Forelimb muscle (tissue), 1 donor: Measurements from ENCODE around the gene TNNI3. TPM values are rescaled to one million over a fixed set of nuclear protein-coding genes. Genes with fewer than 3 reads are reported as not detected.
"Not testable (repeated sequence)": the region's sequence is repeated elsewhere in the genome, so short reads cannot be mapped to it uniquely, and the experiment has no call there.

Source experiments
- DNase-seq: peaks from one replicate; pipeline ENCODE4 v3.0.0-alpha.2; 2013; ENCODE audit warnings: low read depth
- polyA plus RNA-seq: library from polyadenylated mRNA; unstranded; fragments of 120-200 nt; gene quantifications from one replicate; pipeline ENCODE4 v1.2.1, GENCODE V29; 2013; ENCODE audit not compliant: insufficient read length

The TNNI3 gene
- 3.2 TPM for polyA plus RNA-seq

- no peak for DNase-seq
Observed at GRCh38 chr19:55157064-55157908, at the start of gene TNNI3. TNNI3 (minus strand) TSS chr19:55157732; CDS start chr19:55157589, 143 bp downstream.

GRCh38 chr19:55206664-55207500 lies 49.4 kb upstream of the TNNI3 start:
- DNase-seq = no peak

GRCh38 chr19:55202199-55202598 lies 44.7 kb upstream of the TNNI3 start:
- not testable (repeated sequence) for DNase-seq

DNA sequence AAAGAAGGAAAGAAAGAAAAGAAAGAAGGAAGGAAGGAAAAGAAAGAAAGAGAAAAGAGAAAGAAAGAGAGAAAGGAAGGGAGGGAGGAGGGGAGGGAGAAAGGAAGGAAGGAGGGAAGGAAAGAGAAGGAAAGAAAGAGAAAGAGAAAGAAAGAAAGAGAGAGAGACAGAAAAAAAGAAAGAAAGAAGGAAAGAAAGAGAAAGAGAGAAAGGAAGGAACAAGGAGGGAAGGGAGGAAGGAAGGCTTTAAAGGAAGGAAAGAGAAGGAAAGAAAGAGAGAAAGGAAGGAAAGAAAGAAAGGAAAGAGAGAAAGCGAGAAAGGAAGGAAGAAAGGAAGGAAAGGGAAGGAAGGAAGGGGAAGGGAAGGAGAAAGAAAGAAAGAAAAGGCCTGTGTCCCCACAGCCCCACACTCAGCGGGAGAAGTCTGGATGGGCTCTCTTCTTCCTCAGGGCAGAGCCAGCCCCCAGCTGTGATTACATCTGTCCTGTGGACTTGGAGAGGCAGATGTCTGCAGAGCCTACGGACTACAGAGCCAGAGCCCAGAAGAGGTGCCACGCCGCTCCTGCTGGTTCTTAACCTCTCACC lies 42.2 kb upstream of the TNNI3 start:
- no peak for DNase-seq

GRCh38 chr19:55198651-55199050 lies 41.1 kb upstream of the TNNI3 start:
- DNase-seq = no peak

- no peak for DNase-seq
Observed at GRCh38 chr19:55197528-55197927, 40.0 kb upstream of the TNNI3 start.

DNA sequence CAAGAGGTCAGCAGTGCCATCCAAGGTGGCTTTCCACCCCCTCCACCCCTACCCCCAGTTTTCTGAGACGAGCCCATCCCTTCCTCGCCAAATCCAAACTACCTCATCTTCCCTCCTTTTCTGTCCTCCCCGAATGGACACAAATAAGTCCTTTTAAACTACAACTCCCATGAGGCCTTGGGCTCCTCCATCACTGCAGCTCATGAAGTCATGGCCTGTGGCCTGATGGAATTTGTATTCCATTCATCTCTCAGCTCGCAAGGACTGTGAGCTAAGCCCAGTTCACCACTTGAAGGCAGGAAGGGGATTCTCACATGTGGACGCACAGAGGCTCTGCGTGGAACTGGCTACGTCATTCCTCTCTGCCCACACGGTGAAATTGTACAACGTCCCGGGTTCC lies 39.3 kb upstream of the TNNI3 start:
- no peak for DNase-seq

GRCh38 chr19:55193481-55193880 lies 35.9 kb upstream of the TNNI3 start:
- DNase-seq = no peak

DNA sequence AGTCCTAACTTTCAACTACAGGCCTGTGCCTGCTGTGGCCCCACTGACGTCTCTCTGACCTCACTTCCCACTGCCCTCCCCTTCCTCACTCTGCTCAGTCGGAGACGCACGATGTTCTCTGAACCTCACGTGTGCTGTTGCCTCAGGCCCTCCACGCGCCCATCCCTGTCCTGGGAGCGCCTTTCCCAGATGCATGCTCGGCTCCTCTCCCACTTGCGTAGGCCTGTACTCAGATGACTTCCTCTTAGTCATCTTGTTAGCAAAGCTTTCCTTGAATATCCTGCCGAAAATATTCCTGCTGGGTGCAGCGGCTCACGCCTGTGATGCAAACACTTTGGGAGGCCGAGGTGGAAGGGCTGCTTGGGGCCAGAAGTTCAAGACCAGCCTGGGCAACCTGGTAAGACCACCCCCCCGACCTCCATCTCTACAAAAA lies 31.9 kb upstream of the TNNI3 start:
- DNase-seq = no peak

GRCh38 chr19:55188625-55189024 lies 31.1 kb upstream of the TNNI3 start:
- no peak for DNase-seq

- no peak for DNase-seq
Observed at GRCh38 chr19:55186080-55186479, 28.5 kb upstream of the TNNI3 start.

- no peak for DNase-seq
Observed at GRCh38 chr19:55181740-55182139, 24.2 kb upstream of the TNNI3 start.

DNA sequence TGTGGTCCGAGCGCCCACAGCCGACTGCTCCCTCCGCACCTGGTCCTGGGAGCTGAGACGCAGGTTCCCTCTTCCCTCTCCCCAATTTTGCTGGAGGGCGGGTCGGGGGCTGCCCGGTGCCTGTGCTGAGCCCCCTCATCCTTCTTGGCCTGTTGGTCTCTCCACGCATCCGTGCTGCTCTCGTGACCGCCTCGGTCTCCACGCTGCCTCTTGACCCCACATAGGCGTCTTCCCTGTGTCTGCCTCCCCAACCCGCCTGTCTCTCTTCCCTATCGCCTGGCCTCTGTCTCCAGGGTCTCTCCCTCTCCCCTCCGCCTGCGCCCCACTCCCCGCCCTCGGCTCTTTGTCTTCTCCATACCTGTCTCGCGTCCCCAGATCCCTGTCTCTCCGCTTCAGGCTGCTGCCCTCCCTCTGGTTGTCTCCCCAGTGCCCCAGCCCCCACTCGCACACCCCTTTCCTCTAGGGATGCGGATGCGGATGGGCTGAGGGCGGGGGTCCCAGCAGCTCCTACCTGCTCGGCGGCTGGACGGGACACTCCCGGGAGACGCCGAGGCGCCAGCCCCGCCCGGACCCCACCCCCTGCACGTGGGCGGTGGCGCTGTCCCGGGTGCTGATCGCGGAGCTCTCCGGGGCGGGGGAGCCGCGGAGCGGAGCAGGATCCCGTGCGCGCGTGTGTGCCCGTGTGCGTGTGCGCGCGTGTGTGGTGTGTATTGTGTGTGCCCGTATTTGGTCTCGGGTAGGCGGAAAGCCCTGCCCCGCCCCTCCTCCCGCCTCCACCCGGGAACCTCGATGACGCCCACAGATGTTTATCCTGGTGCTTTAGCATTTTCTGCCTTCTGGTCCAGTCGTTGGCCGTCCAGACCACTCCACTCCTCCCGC lies 22.3 kb upstream of the TNNI3 start, which contains the start of gene SYT5:
TSS of gene SYT5 (minus strand) at position 684 of the 879 bp plus-strand sequence. CDS start 1,248 bp downstream, outside the sequence.
- DNase-seq = no peak

GRCh38 chr19:55178781-55179599 lies 21.5 kb upstream of the TNNI3 start:
- no peak for DNase-seq

DNA sequence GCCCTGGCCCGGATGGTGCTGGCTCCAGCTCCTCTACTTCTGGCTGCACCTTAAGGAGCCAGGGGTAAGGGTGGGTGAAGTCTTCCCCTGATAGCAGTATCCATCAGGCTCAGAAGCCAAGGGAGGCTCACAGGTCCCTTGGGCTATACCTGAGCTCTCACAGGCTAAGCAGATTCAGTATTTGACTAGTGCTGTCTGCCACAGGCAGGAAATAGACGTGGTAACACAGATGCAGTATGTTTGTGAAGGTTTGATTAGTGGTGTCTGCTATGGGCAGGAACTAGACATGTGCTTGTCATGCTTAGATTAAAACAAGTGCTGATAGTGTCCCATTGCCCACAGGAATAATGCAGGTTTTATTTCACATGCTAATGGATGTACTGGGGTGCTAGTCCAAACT lies 18.5 kb upstream of the TNNI3 start:
- DNase-seq = no peak

DNA sequence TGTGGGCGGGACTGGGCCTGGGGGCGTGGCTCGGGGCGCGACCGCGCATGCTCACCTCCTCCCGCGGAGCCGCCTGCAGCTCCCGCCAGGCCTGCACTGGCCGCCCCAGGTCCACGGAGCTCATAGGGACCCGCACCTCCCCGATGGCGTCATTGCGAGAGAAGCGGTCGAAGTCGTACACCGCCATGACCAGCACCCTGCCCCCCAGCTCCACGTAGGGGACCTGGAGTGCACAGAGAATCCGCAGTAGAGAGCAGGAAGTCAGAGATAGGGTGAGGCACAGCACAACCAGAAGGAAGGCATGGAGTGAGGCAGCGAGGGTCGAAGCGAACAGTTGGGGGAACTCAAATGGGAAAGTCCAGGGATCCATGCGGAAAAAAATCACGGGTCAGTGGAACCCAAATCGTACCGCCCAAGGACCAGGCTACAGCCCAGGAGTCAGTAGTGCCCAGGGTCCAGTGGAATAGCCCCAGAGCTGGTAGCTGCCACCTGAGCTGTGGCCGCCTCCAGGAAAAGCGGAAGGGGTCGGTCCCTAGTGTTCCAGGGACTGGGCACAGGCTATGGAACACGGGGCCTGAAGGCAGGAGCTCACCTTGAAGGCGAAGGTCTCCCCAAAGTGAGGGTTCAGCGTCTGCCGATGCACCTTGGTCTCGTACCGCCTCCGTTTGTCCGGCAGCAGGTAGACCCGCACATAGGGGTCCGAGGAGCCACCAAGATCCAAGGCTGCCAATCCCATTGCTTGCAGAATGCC lies 17.8 kb upstream of the TNNI3 start:
- DNase-seq = no peak

DNA sequence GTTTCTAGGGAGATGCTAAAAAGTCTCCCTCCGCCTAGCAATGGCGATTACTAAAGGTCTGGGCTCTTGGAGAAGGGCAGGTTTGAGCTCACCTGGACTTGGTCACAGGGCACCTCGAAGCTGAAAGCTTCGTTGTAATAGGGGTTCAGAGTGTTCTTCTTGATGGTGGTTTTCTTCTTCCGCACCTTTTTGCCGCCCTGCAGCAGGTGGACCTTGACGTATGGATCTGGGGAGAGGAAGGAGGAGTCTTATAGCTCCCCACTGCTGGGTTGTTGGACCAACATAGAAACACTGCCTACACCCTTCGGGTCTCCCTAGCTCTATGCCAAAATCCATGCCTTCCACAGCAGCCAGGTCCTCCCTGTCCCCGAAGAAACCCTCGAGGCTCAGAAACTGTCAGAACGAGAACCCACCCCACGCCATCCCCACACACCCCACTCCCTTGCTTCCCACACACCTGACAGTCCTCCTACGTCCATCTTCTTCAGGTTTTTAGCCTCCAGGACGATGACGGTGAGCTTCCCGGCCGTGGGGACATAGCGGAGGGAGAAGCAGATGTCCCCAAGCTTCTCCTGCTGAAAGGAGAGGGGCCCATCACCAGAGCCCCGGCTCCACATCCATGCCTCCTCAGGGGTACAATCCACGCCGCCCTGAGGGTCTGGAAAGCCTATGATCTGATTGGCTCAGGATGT lies 17.0 kb upstream of the TNNI3 start:
- DNase-seq = no peak

- no peak for DNase-seq
Observed at GRCh38 chr19:55173714-55174409, 16.3 kb upstream of the TNNI3 start.
